HUES48 (cell line): Measurements from ENCODE around the gene C10orf53.

Source experiments
- H3K27ac ChIP-seq: one replicate; pipeline ENCODE4 v1.7.0; 2013; ENCODE audit warnings: low read depth, low read length, inconsistent platforms
- H3K27me3 ChIP-seq: 2 replicates; pipeline ENCODE4 v1.6.1; 2013; ENCODE audit warnings: mild to moderate bottlenecking, low read length; ENCODE audit not compliant: control insufficient read depth, insufficient read depth
- H3K36me3 ChIP-seq: 2 replicates; pipeline ENCODE4 v1.6.1; 2013; ENCODE audit warnings: low read length; ENCODE audit not compliant: control insufficient read depth, insufficient read depth
- H3K4me1 ChIP-seq: 2 replicates; pipeline ENCODE4 v1.6.1; 2013; ENCODE audit warnings: mild to moderate bottlenecking, low read length; ENCODE audit not compliant: control insufficient read depth, insufficient read depth
- H3K4me3 ChIP-seq: 2 replicates; pipeline ENCODE4 v1.5.1; 2013; ENCODE audit warnings: mild to moderate bottlenecking, low read depth, low read length
- H3K9ac ChIP-seq: 2 replicates; pipeline ENCODE4 v1.6.1; 2013; ENCODE audit warnings: mild to moderate bottlenecking, low read depth, low read length, moderate library complexity
- H3K9me3 ChIP-seq: 2 replicates; pipeline ENCODE4 v1.6.1; 2013; ENCODE audit warnings: low read length; ENCODE audit not compliant: control insufficient read depth, insufficient read depth

C10orf53 gene

DNA sequence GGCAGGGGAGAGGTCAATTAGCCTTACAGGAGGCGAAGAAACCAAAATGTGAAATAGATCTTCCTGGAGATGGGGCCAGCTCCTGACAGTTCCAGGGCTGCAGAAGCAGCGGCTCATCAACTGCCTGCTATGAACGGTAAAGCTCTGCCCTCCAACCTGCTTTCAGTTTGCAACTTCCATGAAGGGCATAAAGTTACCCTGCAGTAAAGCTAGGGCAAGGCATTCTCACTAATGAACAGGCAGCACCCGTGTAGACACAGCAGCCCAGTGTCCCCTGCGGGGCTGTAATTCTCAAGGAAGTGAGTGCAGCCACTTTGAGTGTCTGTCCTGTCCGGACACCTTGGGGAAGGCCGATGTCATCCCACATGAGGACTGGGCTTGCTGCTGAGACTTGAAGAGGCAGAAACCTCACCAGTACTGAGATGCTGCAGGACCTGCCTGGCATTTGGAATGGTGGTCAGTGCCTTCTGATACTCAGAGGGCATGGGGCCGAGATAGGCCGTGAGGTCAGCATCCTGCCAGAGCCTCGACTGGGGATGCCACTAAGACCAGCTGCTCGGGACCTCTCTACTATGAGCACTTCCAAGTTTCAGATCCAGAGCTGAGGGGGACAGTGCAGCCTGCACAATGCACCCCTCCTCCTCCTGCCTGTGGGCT, 26.1 kb upstream of the C10orf53 start:
- H3K27me3 ChIP-seq = no peaks in the 10 kb centered on the region; the same call in none of the 2 replicates
- no peak overlapping the region for H3K27ac ChIP-seq
- no peaks in the 10 kb centered on the region for H3K9me3 ChIP-seq
- peaks cover 9% of the 10 kb centered on the region for H3K4me1 ChIP-seq
- no peaks in the 10 kb centered on the region for H3K36me3 ChIP-seq
- no peak overlapping the region for H3K4me3 ChIP-seq
- no peak overlapping the region for H3K9ac ChIP-seq

GRCh38 chr10:49654036-49654693, 25.3 kb upstream of the C10orf53 start:
- Histone ChIP-seq H3K9ac (no peak overlapping the region), H3K9me3 (no peaks in the 10 kb centered on the region)

DNA sequence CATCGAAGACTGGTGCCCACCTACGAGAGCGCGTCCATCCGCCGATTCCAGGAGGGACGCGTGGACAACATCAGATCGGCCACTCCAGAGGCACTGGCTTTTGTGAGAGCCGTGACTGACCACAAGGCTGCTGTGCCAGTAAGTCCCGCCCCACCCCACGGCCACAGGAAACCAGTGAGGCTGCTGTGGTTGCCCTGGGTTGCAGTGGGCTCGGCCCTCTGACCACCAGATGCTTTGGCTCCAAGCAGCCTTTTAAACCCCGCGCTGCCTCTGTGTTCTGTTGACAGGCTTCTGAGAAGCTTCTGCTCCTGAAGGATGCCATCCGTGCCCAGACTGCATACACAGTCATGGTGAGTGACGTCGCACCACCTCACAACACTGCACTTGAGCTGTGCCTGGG, 24.4 kb upstream of the C10orf53 start:
- H3K4me3 ChIP-seq = no peak overlapping the region
- H3K4me1 ChIP-seq = no peaks in the 10 kb centered on the region
- no peak overlapping the region for H3K27ac ChIP-seq
- no peaks in the 10 kb centered on the region; the same call in none of the 2 replicates for H3K27me3 ChIP-seq
- H3K9me3 ChIP-seq = no peaks in the 10 kb centered on the region
- H3K9ac ChIP-seq = no peak overlapping the region
- H3K36me3 ChIP-seq = no peaks in the 10 kb centered on the region

More at GRCh38 chr10:49654036-49654693, 25.3 kb upstream of the C10orf53 start:
- peaks cover 5% of the 10 kb centered on the region for H3K4me1 ChIP-seq
- H3K36me3 ChIP-seq = no peaks in the 10 kb centered on the region
- H3K27me3 ChIP-seq = no peaks in the 10 kb centered on the region; the same call in none of the 2 replicates
- H3K4me3 ChIP-seq = no peak overlapping the region
- H3K27ac ChIP-seq = no peak overlapping the region

DNA sequence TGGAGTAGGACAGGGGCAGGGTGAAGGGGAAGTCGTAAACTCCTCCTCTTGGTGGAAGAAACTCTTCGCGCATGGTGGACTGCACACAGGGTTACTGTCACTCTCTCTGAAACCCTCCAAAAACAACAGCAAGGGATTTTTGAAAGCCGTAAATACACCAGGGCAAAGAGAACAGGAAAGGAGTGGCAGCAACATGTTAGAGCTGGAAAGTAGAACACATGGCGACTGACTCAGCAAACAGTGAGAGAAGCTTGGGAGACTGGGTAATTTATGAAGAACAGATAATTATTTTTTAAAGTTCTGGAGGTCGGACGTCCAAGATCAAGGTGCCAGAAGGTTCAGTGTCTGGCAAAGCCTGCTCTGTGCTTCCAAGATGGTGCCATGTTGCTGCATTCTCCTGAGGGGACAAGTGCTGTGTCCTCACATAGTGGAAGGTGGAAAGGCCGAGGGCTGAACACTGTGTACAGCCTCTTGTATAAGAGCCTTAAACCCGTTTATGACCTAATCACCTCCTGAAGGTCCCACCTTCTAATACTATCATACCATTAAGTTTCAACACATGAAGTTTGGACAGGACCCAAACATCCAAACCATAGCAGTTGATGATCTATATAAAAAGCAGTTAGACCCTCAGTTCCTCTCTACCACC, 22.5 kb upstream of the C10orf53 start:
- H3K4me1 ChIP-seq = peaks cover 9% of the 10 kb centered on the region; the same call in 1 of the 2 replicates
- H3K4me3 ChIP-seq = no peak overlapping the region
- H3K27me3 ChIP-seq = peaks cover 11% of the 10 kb centered on the region
- no peaks in the 10 kb centered on the region for H3K9me3 ChIP-seq
- no peak overlapping the region for H3K9ac ChIP-seq
- no peaks in the 10 kb centered on the region for H3K36me3 ChIP-seq
- H3K27ac ChIP-seq = no peak overlapping the region

- peaks cover 11% of the 10 kb centered on the region for H3K27me3 ChIP-seq
- no peak overlapping the region for H3K9ac ChIP-seq
- peaks cover 9% of the 10 kb centered on the region; the same call in 1 of the 2 replicates for H3K4me1 ChIP-seq
- H3K4me3 ChIP-seq = no peak overlapping the region
- no peaks in the 10 kb centered on the region for H3K9me3 ChIP-seq
- no peaks in the 10 kb centered on the region for H3K36me3 ChIP-seq
- no peak overlapping the region for H3K27ac ChIP-seq
These were observed 21.8 kb upstream of the C10orf53 start for GRCh38 chr10:49657606-49658005.

- Histone ChIP-seq H3K9ac (no peak overlapping the region), H3K36me3 (no peaks in the 10 kb centered on the region), H3K27ac (no peak overlapping the region)
These were observed 18.2 kb upstream of the C10orf53 start for GRCh38 chr10:49661140-49661856.

GRCh38 chr10:49662169-49662830, 17.2 kb upstream of the C10orf53 start:
- Histone ChIP-seq H3K4me1 (peaks cover 9% of the 10 kb centered on the region; the same call in 1 of the 2 replicates), H3K27me3 (peaks cover 11% of the 10 kb centered on the region), H3K27ac (no peak overlapping the region), H3K9me3 (no peaks in the 10 kb centered on the region), H3K4me3 (no peak overlapping the region), H3K9ac (no peak overlapping the region), H3K36me3 (no peaks in the 10 kb centered on the region)

More at GRCh38 chr10:49661140-49661856, 18.2 kb upstream of the C10orf53 start:
- Histone ChIP-seq H3K4me1 (peaks cover 9% of the 10 kb centered on the region; the same call in 1 of the 2 replicates), H3K9me3 (no peaks in the 10 kb centered on the region), H3K4me3 (no peak overlapping the region), H3K27me3 (peaks cover 11% of the 10 kb centered on the region)

- peaks cover 9% of the 10 kb centered on the region; the same call in 1 of the 2 replicates for H3K4me1 ChIP-seq
- H3K27ac ChIP-seq = no peak overlapping the region
- peaks cover 18% of the 10 kb centered on the region for H3K27me3 ChIP-seq
- no peak overlapping the region for H3K4me3 ChIP-seq
- H3K36me3 ChIP-seq = no peaks in the 10 kb centered on the region
- H3K9me3 ChIP-seq = no peaks in the 10 kb centered on the region
- no peak overlapping the region for H3K9ac ChIP-seq
These were observed 15.9 kb upstream of the C10orf53 start for GRCh38 chr10:49663596-49663995.

- Histone ChIP-seq H3K36me3 (no peaks in the 10 kb centered on the region), H3K27me3 (peaks cover 21% of the 10 kb centered on the region), H3K9me3 (no peaks in the 10 kb centered on the region), H3K4me3 (no peak overlapping the region), H3K9ac (no peak overlapping the region), H3K4me1 (peaks cover 9% of the 10 kb centered on the region; the same call in 1 of the 2 replicates), H3K27ac (no peak overlapping the region)
These were observed 15.2 kb upstream of the C10orf53 start for GRCh38 chr10:49664006-49664841.
